IMR-90 (cell line): ENCODE measurements around the gene TSPO.

ENCODE experiments used
- CEBPB ChIP-seq: IDR thresholded peaks from 2 replicates; pipeline ENCODE4 v1.6.1; 2012; ENCODE audit warnings: low read depth, low read length, improper control_type of control experiment
- MAZ ChIP-seq: IDR thresholded peaks from 2 replicates; pipeline ENCODE4 v1.6.1; 2012; ENCODE audit warnings: low read depth, mild to moderate bottlenecking, low read length, improper control_type of control experiment, moderate library complexity, borderline replicate concordance
- NFE2L2 ChIP-seq: fragments of 150-350 bp; IDR thresholded peaks from 2 replicates; pipeline ENCODE4 v1.6.1; 2016; ENCODE audit warnings: low read depth, mild to moderate bottlenecking, low read length
- RFX5 ChIP-seq: IDR thresholded peaks from 2 replicates; pipeline ENCODE4 v1.8.0; 2012; ENCODE audit warnings: low read depth, mild to moderate bottlenecking, low read length, moderate library complexity

- TF ChIP-seq CEBPB (no peak), NFE2L2 (no peak), RFX5 (no peak), MAZ (no peak)
Observed at GRCh38 chr22:43160497-43161126, 9.3 kb downstream of the TSPO start.
